ENCODE results near the gene MORN4.
"Not testable (repeated sequence)": the region's sequence is repeated elsewhere in the genome, so short reads cannot be mapped to it uniquely, and the experiment has no call there.

MORN4 gene

GRCh38 chr10:97632949-97633884 lies at the start of gene MORN4:
TSS of gene MORN4 (minus strand) at chr10:97633500. CDS start at chr10:97619653, 13,847 bp downstream.
- DNase-seq, result peak; percentile 98

GRCh38 chr10:97682042-97682441 lies 48.7 kb upstream of the MORN4 start:
- no peak for DNase-seq

- no peak for DNase-seq
These were observed 46.3 kb upstream of the MORN4 start for GRCh38 chr10:97679594-97679993.

GRCh38 chr10:97676770-97677581 lies 43.7 kb upstream of the MORN4 start:
- DNase-seq, result peak; percentile 81

GRCh38 chr10:97675222-97675621 lies 41.9 kb upstream of the MORN4 start:
- no peak for DNase-seq

- DNase-seq, result peak; percentile 95
These were observed 40.6 kb upstream of the MORN4 start for GRCh38 chr10:97673736-97674525.

- DNase-seq, result no peak
These were observed 36.3 kb upstream of the MORN4 start for GRCh38 chr10:97669571-97669970.

GRCh38 chr10:97667463-97667862 lies 34.2 kb upstream of the MORN4 start:
- DNase-seq, result peak; percentile 36

- no peak for DNase-seq
These were observed 33.7 kb upstream of the MORN4 start for GRCh38 chr10:97666992-97667391.

GRCh38 chr10:97664282-97664850 lies 31.1 kb upstream of the MORN4 start:
- DNase-seq, result peak; percentile 95

GRCh38 chr10:97659589-97659988 lies 26.3 kb upstream of the MORN4 start:
- peak; percentile 47 for DNase-seq

GRCh38 chr10:97656777-97657176 lies 23.5 kb upstream of the MORN4 start:
- DNase-seq, result no peak

GRCh38 chr10:97651773-97652172 lies 18.5 kb upstream of the MORN4 start:
- no peak for DNase-seq

- DNase-seq, result no peak
These were observed 17.4 kb upstream of the MORN4 start for GRCh38 chr10:97650726-97651125.

GRCh38 chr10:97649405-97649750 lies 16.1 kb upstream of the MORN4 start:
- DNase-seq, result not testable (repeated sequence)

GRCh38 chr10:97648562-97649404 lies 15.5 kb upstream of the MORN4 start:
- peak; percentile 83 for DNase-seq

GRCh38 chr10:97647556-97647955 lies 14.3 kb upstream of the MORN4 start:
- no peak for DNase-seq

GRCh38 chr10:97644936-97645335 lies 11.6 kb upstream of the MORN4 start:
- DNase-seq, result no peak

GRCh38 chr10:97643441-97643985 lies 10.2 kb upstream of the MORN4 start:
- DNase-seq, result no peak

GRCh38 chr10:97642471-97643159 lies 9.3 kb upstream of the MORN4 start:
- DNase-seq, result not testable (repeated sequence)

All from hematopoietic multipotent progenitor cell treated with erythropoietin and hydrocortisone succinate and interleukin-3 and kit ligand, for 6 days (in vitro differentiated cells).